ENCODE results near the gene OSBPL7.

Gene OSBPL7

DNA sequence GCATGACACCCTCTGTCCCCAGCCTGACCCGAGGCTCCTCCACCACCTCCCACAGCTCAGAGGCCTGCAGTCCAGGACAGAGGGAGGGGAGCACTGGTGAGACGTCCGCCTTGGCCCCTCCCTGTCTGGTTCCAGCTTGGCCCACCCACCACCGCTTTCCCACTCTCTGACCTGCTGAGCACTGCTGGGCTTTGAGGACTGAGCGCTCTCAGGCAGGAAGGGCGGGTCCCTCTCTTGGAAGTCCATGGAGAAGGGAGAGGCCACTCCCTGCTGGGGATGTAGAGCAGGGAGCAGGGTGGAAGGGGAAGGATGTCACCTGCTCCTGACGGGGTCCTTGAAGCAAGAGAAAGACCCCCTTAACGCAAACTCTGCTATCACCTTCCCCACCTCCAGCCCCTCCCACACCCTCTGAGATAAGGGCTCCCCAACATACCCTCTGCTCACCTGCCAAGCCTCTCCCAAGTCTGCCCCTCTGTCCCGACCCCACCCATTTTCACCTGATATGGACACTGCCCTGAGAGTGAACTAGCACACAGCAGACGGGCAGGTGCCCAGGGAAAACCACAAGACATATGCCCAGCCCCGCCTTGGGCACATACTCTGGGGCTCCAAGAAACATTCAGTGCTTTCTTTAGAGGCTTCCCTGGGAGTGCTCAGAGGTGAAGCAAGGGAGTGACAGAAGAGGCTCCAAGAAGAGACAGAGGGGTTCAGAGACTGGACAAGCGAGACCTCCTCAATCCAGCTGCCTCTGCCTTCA, 1.4 kb downstream of the OSBPL7 start:
- DNase-seq: no peak

DNA sequence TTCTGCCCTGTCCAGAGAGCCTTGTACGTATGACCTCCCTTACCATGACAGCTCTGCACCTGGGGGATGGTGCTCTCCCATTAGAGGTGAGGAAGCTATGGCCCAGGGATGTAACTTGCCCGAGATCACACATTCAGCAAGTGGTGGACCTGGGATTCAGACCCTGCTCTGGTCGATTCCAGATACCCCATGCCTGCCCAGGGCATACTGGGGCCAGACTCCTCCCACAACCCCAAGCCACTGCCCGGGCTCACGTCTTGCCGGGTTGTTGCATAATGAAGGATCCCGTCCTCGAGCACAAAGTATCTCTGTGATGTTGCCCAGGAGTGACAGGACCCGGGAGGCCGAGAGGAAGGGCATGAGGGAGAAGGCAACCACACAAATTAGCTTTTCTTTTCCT, 2.1 kb downstream of the OSBPL7 start:
- DNase-seq: no peak

DNA sequence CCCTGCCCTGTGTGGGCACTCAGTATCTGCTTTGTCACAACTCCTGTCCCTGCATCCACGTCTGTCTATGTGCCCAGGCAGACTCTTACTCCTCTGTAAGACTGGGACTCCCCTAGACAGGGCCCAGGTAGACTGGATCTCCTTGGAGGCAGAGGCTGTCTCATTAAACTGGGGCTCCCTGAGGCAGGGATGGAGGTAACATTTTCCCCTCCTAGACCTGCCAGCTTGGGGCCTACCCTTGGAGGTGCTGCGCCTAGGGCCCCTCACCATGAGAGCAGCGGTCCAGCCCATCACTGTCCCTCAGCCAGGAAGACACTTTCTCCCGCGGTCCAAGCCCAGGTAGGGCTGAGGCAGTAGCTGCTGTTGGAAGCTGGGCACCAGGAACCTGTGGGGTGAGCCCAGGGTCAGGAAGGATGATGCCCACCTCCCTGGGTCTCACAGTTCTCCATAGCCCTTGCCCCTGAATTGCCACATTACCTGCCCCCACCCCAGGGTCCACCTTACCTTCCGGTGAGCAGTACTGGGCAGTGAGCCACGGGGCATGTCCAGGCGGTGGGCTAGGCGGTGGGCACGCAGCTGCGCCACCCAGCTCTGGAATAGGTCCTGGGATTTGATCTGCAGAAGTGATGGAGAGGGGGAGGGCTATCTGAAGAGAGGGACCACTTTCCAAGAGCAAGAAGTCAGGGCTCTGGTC, 3.4 kb downstream of the OSBPL7 start:
- DNase-seq: no peak

DNA sequence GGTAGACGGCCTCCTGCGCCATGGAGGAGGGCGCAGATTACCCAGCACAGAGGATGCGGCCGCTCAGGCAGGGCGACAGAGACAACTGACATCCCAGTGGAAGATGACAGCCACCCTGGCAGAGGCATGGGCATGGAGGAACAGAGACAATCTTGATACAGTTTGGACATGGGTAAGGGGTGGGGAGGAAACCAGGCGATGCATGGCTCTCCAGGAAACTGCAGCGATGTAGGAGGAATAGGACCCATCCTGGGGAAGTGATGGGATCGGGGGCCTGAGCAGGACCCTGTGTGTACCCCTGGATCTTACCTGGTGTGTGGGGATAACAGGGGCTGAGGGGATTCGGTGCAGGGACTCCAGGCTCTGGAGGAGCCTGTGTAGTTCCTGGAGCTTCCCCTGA, 4.6 kb downstream of the OSBPL7 start:
- DNase-seq: no peak

DNA sequence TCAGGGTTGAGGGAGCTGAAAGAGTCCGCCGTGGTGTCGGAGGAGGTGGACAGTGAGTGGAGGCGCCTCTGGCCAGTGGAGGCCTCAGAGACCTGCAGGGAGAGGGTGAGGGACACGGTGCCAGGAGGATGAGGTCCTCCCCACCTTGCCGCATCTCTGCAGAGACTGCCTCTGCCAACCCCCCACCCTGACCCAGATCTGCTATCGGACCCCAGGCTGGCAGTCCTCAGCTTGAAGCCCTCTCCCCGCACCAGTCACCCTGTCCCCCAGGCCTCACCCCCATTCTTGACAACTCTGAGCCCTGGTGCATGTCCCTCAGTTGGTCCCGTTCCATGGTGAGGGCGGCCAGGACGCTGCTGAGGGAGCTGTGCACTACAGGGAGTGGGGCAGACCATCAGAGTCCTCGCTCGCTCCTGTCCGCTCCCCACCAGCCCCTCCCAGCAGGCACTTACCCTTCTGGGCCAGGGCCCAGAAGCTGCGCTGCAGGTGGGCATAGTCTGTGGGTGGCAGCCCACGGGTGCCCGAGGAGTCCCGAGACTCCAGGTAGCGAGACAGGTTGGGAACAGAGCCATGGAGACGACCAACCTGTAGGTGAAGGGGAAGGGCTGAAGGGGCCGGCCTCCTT, 5.4 kb downstream of the OSBPL7 start:
- DNase-seq: no peak

DNA sequence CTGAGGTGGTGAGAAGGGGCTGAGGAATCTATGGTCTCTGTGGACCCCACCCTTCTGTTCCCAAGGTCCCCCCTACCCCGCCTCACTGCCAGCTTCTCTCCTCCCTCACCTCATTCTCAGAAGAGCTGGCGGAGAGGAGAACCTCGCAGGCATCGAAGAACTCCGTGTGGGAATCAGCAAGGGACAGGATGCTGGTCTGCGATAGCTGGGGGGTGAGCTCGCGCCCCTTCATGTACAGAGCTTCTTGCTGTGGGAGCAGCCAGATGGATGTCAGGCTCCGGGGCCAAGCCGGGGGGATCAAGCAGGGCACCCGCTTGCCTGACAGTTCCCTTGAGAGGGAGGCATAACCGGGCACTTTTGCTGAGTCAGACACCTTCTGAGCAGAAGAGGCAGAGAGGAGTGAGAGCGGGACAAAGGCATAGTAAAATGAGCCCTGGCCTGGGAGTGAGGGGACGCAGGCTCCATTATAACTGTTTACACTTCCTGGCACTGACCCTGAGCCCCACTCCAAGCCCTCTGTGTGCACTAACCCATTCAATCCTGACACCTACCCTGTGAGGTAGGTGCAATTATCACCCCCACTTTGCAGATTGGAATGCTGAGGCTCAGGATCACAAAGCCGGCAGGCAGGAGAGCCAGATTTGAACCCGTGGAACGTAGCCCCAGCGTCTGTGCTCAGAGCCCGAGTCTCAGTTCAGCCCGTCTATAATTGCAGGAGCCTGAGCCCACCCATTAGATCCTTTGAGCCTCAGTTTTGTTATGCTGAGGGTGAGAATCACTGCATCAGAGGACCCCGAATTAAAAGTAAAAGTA, 6.3 kb downstream of the OSBPL7 start:
- DNase-seq: no peak

DNA sequence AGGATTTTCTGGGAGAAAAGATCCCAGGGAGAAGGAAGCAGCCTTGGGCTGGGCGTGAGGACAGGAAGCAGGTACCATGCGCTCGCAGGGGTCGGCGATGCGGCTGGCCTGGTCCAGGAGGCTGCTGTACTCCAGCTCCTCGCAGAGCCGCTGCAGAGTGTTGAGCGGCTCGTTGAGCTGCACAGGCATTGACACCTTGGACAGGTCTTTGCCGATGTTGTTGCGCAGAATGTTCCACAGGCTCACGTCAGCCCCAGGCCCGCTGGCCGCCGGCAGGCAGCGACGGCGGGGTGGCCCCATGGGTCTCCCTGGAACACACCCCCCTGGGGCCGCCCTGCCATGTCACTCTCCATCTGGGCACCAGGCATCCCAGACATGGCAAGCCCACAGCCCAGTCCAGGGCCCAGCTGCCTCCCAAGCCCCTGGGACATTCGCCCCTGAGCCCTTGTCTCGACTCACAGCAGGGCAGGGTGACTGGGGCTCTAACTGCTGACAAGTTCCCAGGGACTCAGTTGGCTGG, 8.0 kb downstream of the OSBPL7 start:
- no peak for DNase-seq

DNA sequence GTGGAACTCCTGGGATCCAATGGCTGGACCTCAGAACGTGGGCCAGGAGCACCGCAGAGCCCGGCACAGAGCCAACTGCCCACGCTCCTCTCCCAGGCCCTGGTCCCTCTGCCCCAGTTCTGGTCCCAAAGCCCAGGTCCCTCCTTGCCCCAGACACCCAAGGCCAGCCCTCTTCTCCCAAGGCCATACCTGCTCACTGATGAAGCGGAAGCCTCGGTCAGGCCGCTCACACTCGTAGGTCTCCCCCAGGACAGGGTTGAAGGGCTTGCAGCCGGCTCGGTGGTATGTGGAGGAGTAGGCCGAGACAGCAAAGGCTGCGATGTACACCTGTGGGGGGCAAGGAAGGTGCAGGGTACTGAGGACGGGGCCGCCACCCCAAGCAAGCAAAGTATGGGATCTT, 8.5 kb downstream of the OSBPL7 start:
- DNase-seq: no peak

DNA sequence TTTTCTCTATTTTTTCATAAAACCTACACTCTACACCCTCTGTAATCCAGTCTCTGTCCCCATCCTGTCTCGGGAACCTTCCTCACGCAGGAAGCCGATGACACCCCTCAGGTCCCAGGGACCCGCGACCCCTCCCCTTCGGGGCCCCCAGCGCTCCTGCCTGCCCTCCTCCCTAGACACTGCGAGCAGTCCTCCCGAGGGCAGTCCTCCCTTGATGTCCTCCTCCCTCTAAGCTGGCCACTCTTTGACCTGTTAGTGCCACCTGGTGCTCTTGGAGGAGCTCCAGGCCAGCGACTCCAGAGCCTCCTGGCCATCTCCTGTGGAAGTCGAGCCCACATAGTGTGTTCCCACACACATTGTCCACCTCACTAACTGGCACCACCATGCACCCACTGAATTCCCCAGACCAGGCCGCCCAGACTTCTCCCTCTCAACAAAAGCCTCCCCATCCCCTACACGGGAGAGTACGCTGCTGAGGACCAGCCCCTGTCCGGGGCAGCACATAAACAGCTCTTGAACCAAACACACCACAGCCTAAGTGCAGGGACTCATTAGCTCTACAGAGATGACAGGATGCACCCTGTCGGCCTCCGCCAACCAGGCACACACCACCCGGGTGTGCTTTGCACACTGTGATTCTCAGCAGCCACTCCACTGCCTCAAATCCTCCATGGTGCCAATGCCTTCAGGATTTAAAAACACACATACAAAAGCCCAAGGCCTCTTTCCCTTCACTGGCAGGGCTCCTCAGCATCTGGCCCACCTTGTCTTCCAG, 9.3 kb downstream of the OSBPL7 start:
- DNase-seq: no peak

DNA sequence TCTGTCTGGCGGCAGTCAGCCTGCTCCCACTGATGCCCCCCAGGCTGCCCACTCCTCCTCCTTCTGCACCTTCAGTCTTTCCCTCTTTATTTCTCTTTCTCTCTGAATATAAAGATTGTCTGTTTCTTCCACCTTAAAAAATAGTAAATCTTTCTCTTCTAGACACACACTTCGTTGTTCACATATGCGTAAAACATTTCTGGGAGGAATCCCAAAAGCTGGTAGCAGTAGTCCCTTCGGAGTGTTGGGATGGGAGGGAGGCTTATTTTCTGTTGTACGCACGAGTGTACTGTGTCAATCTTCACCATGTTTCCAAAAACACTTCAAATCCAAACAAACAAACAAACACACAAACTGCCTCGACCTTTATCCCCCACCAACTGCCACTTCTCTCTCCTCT, 9.9 kb downstream of the OSBPL7 start:
- DNase-seq: no peak

DNA sequence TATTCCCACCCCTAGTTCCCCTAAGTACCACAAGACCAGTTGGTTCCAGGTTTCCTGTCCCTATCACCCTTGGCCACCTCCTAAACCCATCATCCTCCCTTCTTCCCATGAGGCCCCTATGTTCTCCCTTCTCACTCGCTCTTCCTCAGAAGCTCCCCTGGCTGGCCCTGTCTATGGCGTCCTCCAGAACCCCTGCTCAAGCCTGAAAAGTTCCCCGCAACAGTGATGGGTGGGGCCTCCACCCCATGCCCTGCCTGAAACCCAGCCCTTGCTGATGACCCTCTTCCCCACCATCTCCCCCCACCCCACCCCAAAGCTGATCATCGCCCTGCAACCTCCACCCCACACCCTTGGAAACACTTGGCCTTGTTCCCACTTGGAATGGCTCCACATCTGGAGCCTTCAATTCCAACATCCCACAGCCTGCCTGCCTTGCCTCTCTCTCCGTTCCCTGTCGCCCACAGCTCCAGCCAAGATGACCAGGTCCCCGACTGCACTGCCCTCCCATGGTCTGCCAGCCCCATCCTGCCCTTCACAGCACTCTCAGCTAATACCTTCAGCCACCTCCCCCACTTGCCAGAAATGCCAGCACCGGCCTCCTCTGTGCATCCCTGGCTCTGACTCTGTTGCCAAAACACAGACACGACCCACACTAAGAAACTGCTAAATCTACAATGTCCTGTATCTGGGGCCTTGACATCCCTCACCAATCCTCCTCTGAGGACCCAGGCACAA, 10.5 kb downstream of the OSBPL7 start:
- DNase-seq: no peak

DNA sequence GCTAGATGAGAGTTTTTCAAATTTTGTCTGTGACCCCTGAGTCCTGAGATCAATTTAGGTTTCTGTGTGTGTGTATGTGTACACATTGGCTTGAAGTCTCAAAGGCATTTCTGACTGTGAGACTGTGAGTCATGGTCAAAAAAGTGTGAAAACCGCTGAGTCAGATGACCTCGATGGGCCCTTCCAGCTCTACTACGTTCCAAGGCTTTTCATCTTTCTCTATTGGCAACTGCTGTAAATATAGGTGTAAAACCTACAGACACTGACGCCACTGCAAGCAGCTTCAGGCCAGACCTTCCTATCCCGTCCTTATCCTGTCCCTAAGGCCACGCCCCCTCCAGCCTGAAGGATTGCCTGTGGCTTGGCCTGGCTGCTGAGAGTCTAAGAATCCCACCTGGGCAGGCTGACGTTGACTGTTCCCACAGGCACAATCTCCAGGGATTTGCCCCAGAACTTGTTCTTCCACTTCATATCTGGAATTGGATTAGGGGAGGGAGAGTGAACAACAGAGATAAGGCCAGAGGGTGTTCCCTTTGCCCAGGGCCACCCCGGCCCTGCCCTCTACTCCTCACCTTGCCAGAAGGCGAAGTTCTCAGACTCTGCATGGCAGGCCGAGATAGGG, 11.3 kb downstream of the OSBPL7 start:
- no peak for DNase-seq

DNA sequence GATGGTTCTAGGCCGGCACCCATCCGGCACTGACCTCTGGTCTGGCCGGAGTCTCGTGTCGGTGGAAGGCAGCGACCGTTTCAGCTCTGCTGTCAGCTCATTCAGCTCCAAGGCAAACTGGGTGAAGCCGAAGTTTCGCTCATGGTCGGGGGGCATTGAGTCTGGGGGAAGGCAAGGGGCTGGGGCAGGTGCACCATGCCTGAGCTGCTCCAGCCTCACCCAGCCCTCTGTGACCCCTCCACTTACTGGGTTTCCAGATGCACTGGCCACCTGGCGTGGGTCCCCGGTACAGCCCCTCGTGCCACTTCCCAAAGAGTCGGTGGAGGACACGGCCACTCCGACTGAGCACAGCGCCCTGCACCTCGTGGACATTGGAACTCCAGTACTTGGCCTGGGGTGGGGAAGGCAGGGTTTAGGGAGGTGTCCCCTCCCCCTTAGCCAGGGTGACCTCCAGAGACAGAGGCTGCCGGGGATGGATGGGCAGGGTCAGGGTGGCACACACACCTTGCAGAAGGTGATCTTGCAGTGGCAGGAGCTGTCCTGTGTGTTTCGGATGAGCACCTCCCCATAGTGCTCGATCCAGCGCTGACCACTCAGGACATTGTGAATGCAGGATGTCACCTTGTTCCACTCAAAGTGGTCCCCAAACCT, 12.6 kb downstream of the OSBPL7 start:
- DNase-seq: no peak

DNA sequence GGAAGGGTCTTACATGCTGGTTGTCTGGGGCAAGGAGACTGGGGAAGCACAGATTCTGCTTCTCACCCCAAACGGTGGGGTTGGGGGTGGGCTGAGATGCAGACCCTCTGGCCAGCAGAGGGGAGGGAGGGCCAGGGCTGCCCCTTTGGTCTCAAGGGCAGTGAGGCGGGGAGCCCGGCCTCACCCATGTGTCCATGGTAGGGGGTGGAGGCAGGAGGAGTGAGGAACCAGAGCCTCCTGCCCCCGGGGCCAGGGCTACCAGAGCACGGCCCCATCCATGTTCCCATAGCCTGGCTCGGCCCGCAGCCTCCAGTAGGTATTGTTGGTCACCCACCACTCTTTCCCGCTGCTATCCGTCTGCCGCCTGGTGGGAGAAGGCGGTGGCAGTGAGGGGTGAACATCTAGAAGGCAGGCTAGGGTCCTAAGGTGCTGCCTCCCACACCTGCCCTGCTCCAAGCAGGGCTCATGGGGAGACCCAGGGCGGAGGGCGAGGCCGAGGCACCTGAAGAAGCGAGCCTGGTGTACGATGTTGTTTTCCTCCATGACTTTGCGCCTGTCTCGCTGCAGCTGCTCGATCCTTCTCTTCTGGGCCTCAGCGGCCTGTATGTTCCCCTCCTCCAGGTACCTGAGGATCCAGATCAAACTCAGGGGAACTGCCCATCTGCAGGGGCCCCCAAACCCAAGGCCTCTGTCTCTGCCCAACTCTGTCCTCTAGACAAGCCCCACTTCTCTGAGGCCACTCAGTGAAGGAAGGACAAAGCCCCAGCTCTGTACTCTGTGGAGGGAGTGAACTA, 13.4 kb downstream of the OSBPL7 start:
- DNase-seq: no peak

DNA sequence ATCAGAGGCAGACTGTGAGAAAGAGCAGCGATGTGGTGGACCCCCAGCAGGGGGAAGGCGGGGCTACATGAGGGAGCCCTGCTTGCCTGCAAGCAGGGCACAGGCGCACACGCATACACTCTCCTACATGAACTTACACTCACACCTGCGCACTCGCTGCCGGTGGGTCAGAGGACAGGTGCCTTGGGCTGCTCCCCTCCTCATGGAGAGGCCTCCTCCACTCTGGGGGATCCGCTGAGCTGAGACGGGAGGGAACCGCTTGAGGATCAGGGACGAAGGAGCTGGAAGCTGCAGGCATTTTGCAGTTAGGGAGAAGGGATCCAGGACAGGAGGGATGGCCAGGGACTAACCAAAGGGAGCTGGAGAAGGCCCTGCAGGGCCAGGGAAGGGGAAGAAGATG, 14.2 kb downstream of the OSBPL7 start:
- DNase-seq: no peak

DNA sequence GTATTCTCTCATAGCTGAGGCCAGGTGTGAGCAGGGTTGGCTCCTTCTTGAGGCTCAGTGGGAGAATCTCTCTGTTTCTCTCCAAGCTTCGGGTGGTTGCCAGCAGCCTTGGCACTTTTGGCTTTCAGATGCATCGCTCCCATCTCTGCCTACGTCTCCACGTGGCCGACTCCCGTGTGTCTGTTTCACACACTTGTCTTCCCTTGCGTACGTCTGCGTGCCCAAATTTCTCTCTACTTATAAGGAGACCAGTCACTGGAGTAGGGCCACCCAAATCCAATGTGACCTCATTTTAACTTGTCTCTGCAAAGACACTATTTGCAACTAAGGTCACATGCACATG, 14.7 kb downstream of the OSBPL7 start:
- DNase-seq: no peak

DNA sequence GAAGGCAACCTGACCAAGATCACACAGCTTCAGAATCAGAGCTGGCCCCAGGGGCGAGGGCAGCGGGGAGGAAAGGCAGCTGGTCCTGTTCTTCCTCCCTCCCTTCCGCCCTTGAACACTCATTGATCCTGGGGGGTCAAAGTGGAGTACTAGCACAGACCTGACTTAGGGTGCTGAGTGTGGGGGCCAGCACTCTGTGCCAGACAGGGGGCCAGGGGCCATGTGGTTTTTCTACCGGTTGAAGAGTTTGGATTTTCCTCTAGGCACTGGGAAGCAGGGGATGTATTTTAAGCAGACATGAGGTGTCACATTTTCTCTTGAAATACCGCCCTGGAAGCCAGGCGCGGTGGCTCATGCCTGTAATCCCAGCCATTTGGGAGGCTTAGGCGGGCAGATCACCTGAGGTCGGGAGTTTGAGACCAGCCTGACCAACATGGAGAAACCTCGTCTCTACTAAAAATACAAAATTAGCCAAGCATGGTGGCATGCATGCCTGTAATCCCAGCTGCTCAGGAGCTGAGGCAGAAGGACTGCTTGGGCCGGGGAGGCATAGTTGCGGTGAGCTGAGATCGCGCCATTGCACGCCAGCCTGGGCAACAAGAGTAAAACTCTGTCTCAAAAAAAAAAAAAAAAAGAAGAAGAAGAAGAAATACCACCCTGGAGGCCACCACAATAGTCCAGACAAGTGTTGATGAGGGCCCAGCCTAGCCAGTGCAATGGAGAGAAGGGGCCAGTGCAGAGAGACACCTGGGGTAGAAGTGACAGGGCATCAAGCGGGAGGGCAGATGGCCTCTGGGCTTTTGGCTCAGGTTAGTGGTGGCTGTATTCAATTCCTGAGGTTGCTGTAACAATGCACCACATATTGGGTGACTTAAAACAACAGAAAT, 15.3 kb downstream of the OSBPL7 start:
- no peak for DNase-seq

DNA sequence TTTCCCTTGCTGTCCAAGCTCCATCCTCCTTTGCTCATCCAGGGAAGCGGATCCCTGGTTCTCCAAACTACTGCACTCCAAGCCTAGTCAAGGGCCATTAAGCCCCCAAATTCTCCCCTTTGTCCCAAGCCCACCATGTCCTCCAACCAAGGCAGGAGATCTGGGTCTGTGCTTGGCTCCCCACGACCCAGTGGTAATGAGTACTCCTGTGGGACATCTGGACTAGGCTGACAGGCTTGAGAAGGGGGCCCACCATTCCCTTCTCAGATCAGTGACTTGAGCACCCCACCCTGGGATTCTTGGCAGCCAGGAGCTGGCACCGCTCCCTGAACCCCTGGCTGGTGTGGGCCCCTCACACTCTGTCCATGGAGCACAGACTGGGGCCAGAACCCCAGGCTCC, 17.1 kb downstream of the OSBPL7 start:
- DNase-seq: no peak

DNA sequence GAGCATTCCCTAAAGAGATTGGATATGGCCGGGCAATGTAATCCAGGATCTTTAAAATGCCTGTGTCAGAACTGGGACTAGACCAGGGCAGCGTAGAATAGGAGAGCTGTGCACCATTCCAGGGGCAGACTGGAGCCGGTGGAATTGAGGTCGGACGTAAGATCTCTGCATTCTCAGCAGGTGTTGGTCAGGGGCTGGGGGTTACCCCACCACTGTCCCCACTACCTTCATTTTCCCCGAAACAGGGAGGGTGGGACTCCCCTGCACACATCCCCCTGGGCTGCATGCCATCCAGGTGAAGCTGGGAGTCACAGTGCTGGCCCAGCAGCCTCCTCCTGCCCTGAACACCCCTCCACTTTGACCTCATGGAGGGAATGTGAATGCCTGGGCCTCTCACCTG, 17.8 kb downstream of the OSBPL7 start:
- no peak for DNase-seq

All from NCI-H1694 treated with DMSO at 0.1 percent for 48 hours (cell line).